IPS-20b (cell line): ENCODE data around the gene KRT38.

Experiments used
- H3K27ac ChIP-seq: one replicate; pipeline ENCODE4 v1.5.1; 2013; ENCODE audit warnings: low read length
- H3K27me3 ChIP-seq: 2 replicates; pipeline ENCODE4 v1.6.1; 2013; ENCODE audit warnings: mild to moderate bottlenecking, low read length, inconsistent platforms; ENCODE audit not compliant: insufficient read depth
- H3K36me3 ChIP-seq: 2 replicates; pipeline ENCODE4 v1.6.1; 2013; ENCODE audit warnings: low read depth, mild to moderate bottlenecking, inconsistent platforms, low read length, moderate library complexity; ENCODE audit not compliant: insufficient read depth
- H3K4me1 ChIP-seq: 2 replicates; pipeline ENCODE4 v1.6.1; 2013; ENCODE audit warnings: mild to moderate bottlenecking, control low read depth, inconsistent platforms, low read length, moderate library complexity; ENCODE audit not compliant: insufficient read depth
- H3K4me3 ChIP-seq: 2 replicates; pipeline ENCODE4 v1.5.1; 2013; ENCODE audit warnings: mild to moderate bottlenecking, low read length, inconsistent platforms
- H3K9ac ChIP-seq: 2 replicates; pipeline ENCODE4 v1.6.1; 2013; ENCODE audit warnings: low read depth, mild to moderate bottlenecking, inconsistent platforms, low read length, moderate library complexity
- H3K9me3 ChIP-seq: 2 replicates; pipeline ENCODE4 v1.6.1; 2013; ENCODE audit warnings: mild to moderate bottlenecking, low read depth, low read length, inconsistent platforms; ENCODE audit not compliant: insufficient read depth

KRT38 gene

DNA sequence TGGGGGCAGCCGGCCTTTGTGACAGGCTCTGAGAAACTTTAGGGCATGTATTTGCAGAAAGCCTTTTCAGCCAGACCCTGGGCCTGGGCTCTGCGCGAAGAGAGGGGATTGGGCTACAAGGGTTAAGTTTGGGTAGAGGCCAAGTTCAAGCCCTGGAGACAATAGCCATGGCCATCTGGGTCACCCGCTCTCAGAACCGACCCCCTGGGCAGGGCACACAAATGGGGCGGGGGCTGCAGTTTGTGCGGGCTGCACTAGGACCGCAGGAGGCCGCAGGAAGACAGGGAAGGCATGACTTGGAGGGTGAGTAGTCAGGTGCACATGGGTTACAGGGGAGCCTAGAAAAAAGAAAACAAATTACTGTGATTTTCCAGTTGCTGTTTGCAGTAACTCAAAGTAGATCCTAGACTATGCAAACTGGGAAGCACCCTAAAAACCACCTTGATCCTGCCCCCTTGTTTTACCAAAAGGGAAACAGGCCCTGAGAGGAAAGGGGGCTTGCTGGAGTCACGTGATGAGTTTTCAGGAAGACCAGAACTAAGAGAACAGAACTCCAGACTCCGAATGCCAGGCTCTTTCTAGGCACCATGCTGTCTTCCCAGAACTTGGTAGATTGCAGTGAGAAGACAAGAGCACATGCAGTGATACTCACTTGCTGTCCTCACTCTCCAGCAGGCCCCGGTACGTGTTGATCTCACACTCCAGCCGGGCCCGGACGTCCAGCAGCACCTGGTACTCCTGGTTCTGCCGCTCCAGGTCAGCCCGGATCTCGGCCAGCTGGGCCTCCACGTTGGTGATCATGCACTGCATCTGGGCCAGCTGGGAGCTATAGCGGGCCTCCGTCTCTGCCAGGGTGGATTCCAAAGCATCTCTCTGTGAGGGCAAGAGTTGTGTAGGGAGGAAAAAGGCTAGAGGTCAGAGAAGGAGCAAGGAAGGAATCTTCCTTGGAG, 36.4 kb upstream of the KRT38 start:
- H3K9me3 ChIP-seq: no peaks in the 10 kb centered on the region
- no peaks in the 10 kb centered on the region for H3K27me3 ChIP-seq
- H3K4me3 ChIP-seq: no peak overlapping the region
- H3K27ac ChIP-seq: no peak overlapping the region
- H3K36me3 ChIP-seq: no peaks in the 10 kb centered on the region
- no peak overlapping the region for H3K9ac ChIP-seq
- H3K4me1 ChIP-seq: no peaks in the 10 kb centered on the region

DNA sequence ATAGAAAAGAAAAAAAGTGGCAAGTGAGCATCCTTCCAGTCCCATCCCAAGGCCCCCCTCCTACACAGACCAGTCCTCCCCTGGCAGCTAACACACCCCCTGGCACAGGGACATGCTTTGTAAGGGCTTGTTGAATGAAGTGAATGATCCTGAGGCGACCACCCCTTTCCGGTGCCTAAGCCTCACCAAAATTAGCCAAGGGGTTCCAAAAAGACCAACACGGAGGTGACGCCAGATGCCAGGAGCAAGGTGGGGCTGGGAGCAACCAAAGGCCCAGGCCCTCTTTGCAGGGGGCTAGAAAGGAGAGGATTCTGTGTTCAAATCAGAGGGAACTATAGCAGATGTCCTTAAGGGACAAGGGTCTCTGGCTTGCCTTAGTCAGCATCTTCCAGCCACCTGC, 34.6 kb upstream of the KRT38 start:
- Histone ChIP-seq H3K27me3 (no peaks in the 10 kb centered on the region), H3K9ac (no peak overlapping the region), H3K4me3 (no peak overlapping the region), H3K4me1 (no peaks in the 10 kb centered on the region), H3K27ac (no peak overlapping the region), H3K36me3 (no peaks in the 10 kb centered on the region), H3K9me3 (no peaks in the 10 kb centered on the region; the same call in 1 of the 2 replicates)

DNA sequence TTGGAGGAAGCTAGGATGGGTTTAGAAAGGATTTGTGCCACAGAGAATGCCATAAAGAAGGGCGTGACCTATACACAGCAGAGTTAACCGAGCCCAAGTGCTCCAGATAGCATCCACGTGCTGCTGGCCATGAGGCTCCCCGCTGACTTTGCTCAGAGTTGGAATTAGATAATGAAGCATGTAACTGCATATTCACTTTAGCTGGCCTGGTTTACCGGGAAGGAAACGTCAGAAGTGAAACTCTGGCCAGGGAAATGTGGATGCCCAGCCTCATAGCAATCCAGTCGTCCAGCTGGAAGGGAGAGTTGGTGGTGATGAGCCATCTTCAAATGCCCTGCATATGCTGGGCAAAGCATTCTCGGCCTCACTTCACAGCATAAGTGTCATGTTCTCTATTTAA, 34.1 kb upstream of the KRT38 start:
- H3K9ac ChIP-seq: no peak overlapping the region
- no peaks in the 10 kb centered on the region for H3K4me1 ChIP-seq
- no peaks in the 10 kb centered on the region; the same call in 1 of the 2 replicates for H3K9me3 ChIP-seq
- H3K36me3 ChIP-seq: no peaks in the 10 kb centered on the region
- H3K4me3 ChIP-seq: no peak overlapping the region
- H3K27me3 ChIP-seq: no peaks in the 10 kb centered on the region
- no peak overlapping the region for H3K27ac ChIP-seq

- H3K27me3 ChIP-seq: no peaks in the 10 kb centered on the region
- no peak overlapping the region for H3K4me3 ChIP-seq
- H3K27ac ChIP-seq: no peak overlapping the region
- no peak overlapping the region for H3K9ac ChIP-seq
- no peaks in the 10 kb centered on the region for H3K36me3 ChIP-seq
- H3K4me1 ChIP-seq: no peaks in the 10 kb centered on the region
- H3K9me3 ChIP-seq: no peaks in the 10 kb centered on the region; the same call in 1 of the 2 replicates
These were observed 27.6 kb upstream of the KRT38 start for GRCh38 chr17:41468346-41468745.

GRCh38 chr17:41467561-41467960, 26.8 kb upstream of the KRT38 start:
- Histone ChIP-seq H3K4me1 (no peaks in the 10 kb centered on the region), H3K9me3 (no peaks in the 10 kb centered on the region; the same call in 1 of the 2 replicates), H3K27me3 (no peaks in the 10 kb centered on the region), H3K4me3 (no peak overlapping the region), H3K9ac (no peak overlapping the region), H3K36me3 (no peaks in the 10 kb centered on the region), H3K27ac (no peak overlapping the region)

DNA sequence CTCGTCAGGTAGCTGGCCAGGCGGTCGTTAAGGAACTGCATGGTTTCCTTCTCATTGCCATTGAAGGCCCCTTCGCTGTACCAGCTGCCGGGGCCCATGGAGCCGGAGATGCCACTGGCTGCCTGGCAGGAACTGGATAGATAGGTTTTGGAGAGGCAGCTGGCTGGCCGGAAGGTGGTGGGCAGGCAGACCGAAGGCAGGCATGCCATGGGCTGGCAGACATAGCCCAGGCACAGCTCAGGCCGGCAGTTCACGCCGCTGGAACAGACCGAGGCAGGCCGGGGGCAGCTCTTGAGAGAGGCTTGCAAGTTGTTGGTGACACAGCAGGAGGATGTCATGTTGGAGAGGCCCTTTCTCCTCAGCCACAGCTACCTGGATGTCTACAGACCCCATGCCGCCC, 26.2 kb upstream of the KRT38 start, which contains the start of gene KRT32:
Gene KRT32, minus strand, starts transcription at position 399 of the 400 bp plus-strand sequence. Its CDS starts 61 bp downstream, at position 338.
- H3K36me3 ChIP-seq: no peaks in the 10 kb centered on the region
- H3K9me3 ChIP-seq: no peaks in the 10 kb centered on the region; the same call in 1 of the 2 replicates
- H3K27me3 ChIP-seq: no peaks in the 10 kb centered on the region
- H3K9ac ChIP-seq: no peak within 1 kb of the TSS
- H3K4me3 ChIP-seq: no peak within 1 kb of the TSS
- H3K27ac ChIP-seq: no peak within 1 kb of the TSS
- no peaks in the 10 kb centered on the region for H3K4me1 ChIP-seq

- no peaks in the 10 kb centered on the region for H3K9me3 ChIP-seq
- no peak overlapping the region for H3K9ac ChIP-seq
- no peak overlapping the region for H3K4me3 ChIP-seq
- no peak overlapping the region for H3K27ac ChIP-seq
- no peaks in the 10 kb centered on the region for H3K27me3 ChIP-seq
- H3K4me1 ChIP-seq: no peaks in the 10 kb centered on the region
- no peaks in the 10 kb centered on the region for H3K36me3 ChIP-seq
These were observed 23.9 kb upstream of the KRT38 start for GRCh38 chr17:41464682-41465081.

DNA sequence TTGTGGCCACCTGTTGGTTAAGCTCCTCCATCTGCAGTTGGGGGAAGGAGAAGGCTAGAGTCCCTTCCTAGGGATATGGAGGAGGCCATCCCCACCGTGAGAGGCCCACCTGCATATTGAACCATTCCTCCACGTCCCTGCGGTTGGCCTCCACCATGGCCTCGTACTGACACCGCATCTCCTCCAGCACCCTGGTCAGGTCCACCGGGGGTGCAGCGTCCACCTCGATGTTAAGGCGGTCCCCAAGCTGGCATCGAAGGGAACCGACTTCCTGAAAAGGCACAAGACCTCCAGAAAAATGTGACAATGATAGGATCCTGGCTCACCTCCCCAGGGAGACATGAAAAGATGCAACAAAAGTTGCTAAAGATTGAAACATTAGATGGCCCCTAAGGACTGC, 23.4 kb upstream of the KRT38 start:
- Histone ChIP-seq H3K27ac (no peak overlapping the region), H3K9ac (no peak overlapping the region), H3K4me1 (no peaks in the 10 kb centered on the region), H3K9me3 (no peaks in the 10 kb centered on the region), H3K36me3 (no peaks in the 10 kb centered on the region), H3K4me3 (no peak overlapping the region), H3K27me3 (no peaks in the 10 kb centered on the region)

DNA sequence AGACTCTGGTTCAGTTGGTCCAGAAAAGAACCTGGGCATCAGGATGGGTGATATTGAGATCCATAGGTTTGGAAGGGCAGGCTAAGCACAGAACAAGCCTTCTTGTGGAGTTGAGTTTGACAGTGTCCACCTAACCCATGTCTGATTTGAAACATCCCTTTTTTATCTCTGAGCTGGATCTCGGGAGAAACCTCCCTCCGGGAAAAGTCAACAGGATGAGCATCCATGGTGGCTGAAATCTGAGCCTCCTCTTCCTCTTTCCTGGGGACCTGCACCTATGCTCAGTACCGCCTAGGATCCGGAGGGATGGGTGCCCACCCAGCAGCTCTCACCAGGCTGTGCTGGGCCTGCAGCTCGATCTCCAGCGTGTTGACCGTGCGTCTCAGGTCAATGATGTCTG, 23.0 kb upstream of the KRT38 start:
- no peak overlapping the region for H3K9ac ChIP-seq
- no peak overlapping the region for H3K27ac ChIP-seq
- H3K4me1 ChIP-seq: no peaks in the 10 kb centered on the region
- H3K36me3 ChIP-seq: no peaks in the 10 kb centered on the region
- no peak overlapping the region for H3K4me3 ChIP-seq
- no peaks in the 10 kb centered on the region for H3K9me3 ChIP-seq
- H3K27me3 ChIP-seq: no peaks in the 10 kb centered on the region

- Histone ChIP-seq H3K9ac (no peak overlapping the region), H3K9me3 (no peaks in the 10 kb centered on the region), H3K27me3 (no peaks in the 10 kb centered on the region), H3K36me3 (no peaks in the 10 kb centered on the region), H3K27ac (no peak overlapping the region), H3K4me3 (no peak overlapping the region), H3K4me1 (no peaks in the 10 kb centered on the region)
These were observed 21.9 kb upstream of the KRT38 start for GRCh38 chr17:41462705-41463104.

GRCh38 chr17:41457676-41458075, 16.9 kb upstream of the KRT38 start:
- H3K9me3 ChIP-seq: no peaks in the 10 kb centered on the region
- no peak overlapping the region for H3K27ac ChIP-seq
- no peaks in the 10 kb centered on the region for H3K27me3 ChIP-seq
- no peak overlapping the region for H3K4me3 ChIP-seq
- H3K36me3 ChIP-seq: no peaks in the 10 kb centered on the region
- no peaks in the 10 kb centered on the region for H3K4me1 ChIP-seq
- H3K9ac ChIP-seq: no peak overlapping the region

DNA sequence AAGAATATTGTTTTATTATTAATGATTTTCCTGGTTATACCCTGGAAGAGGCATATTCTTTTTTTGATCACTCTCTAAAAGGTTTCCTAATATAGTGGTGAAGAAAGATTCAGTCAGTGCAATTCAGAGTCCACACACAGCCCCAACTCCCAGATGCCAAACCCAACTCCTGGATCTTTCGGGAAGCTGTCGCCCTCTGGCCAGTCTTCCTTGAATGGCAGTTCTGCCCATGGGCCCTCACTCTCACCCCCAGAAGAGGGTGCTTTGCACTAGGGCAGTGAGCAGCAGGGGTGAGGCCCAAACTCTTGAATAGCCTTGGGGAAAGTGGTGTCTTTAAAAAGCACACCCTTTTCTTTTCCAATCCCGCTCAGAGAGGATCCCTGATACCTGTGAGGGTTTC, 15.4 kb upstream of the KRT38 start:
- Histone ChIP-seq H3K27ac (no peak overlapping the region), H3K27me3 (no peaks in the 10 kb centered on the region)

More for the DNA sequence above, 15.4 kb upstream of the KRT38 start:
- Histone ChIP-seq H3K36me3 (no peaks in the 10 kb centered on the region), H3K4me1 (no peaks in the 10 kb centered on the region), H3K9ac (no peak overlapping the region), H3K4me3 (no peak overlapping the region), H3K9me3 (no peaks in the 10 kb centered on the region; the same call in 1 of the 2 replicates)
